Endodermal cell (in vitro differentiated cells): ENCODE measurements around the gene LIPE. TPM values are rescaled to one million over a fixed set of nuclear protein-coding genes. Genes with fewer than 3 reads are reported as not detected.

ENCODE experiments used
- DNase-seq: peaks from one replicate; pipeline ENCODE4 v3.0.0-alpha.2; 2017
- H3K27ac ChIP-seq: 2 replicates; pipeline ENCODE4 v1.5.1; 2013; ENCODE audit warnings: mild to moderate bottlenecking, low read depth, low read length, moderate library complexity
- H3K27me3 ChIP-seq: 2 replicates; pipeline ENCODE4 v1.6.1; 2013; ENCODE audit warnings: mild to moderate bottlenecking, low read length, moderate library complexity; ENCODE audit not compliant: insufficient read depth, control insufficient read depth, poor library complexity, severe bottlenecking
- H3K36me3 ChIP-seq: 2 replicates; pipeline ENCODE4 v1.7.0; 2013; ENCODE audit warnings: mild to moderate bottlenecking, low read length, moderate library complexity; ENCODE audit not compliant: control insufficient read depth, insufficient read depth
- H3K4me1 ChIP-seq: one replicate; pipeline ENCODE4 v1.7.0; 2013; ENCODE audit warnings: low read length; ENCODE audit not compliant: control insufficient read depth, insufficient read depth
- H3K4me3 ChIP-seq: 2 replicates; pipeline ENCODE4 v1.5.1; 2013; ENCODE audit warnings: mild to moderate bottlenecking, low read length, moderate library complexity
- H3K9ac ChIP-seq: 2 replicates; pipeline ENCODE4 v1.6.1; 2013; ENCODE audit warnings: mild to moderate bottlenecking, low read length, moderate library complexity; ENCODE audit not compliant: poor library complexity, severe bottlenecking; ENCODE audit errors: extremely low read depth
- H3K9me3 ChIP-seq: 2 replicates; pipeline ENCODE4 v1.6.1; 2013; ENCODE audit warnings: mild to moderate bottlenecking, low read length, moderate library complexity; ENCODE audit not compliant: control insufficient read depth
- H3K27ac Mint-ChIP-seq: 2 replicates; pipeline ENCODE4 v1.8.0; 2020; ENCODE audit warnings: mixed read lengths
- H3K27me3 Mint-ChIP-seq: 2 replicates; pipeline ENCODE4 v1.8.0; 2021; ENCODE audit warnings: mild to moderate bottlenecking, mixed read lengths; ENCODE audit not compliant: insufficient read depth
- H3K36me3 Mint-ChIP-seq: 2 replicates; pipeline ENCODE4 v1.8.0; 2020; ENCODE audit warnings: low read depth, mixed read lengths
- H3K4me1 Mint-ChIP-seq: 2 replicates; pipeline ENCODE4 v1.8.0; 2020; ENCODE audit warnings: mixed read lengths
- H3K4me3 Mint-ChIP-seq: 2 replicates; pipeline ENCODE4 v1.8.0; 2020; ENCODE audit warnings: mild to moderate bottlenecking, moderate library complexity, mixed read lengths
- H3K9me3 Mint-ChIP-seq: 2 replicates; pipeline ENCODE4 v1.8.0; 2020; ENCODE audit warnings: mild to moderate bottlenecking, mixed read lengths
- CTCF ChIP-seq: fragments of 200-600 bp; sonication (generic); conservative IDR thresholded peaks from 2 replicates; pipeline ENCODE4 v1.5.0; 2021; ENCODE audit warnings: antibody characterized with exemption, mild to moderate bottlenecking
- WGBS, 2 experiments: methylation state at CpG; one replicate each; pipeline versions ENCODE4 v1.1.5 to v1.1.7; 2013; ENCODE audit warnings: missing lambda C conversion rate in 2 of 2, mixed read lengths in 1 of 2; ENCODE audit not compliant: insufficient coverage in 1 of 2, insufficient read length in 1 of 2; 5-methylcytosine and 5-hydroxymethylcytosine counted together
- long read RNA-seq, 4 experiments: library from polyadenylated mRNA in 2 of 4; library from RNA in 1 of 4; library from capped mRNA in 1 of 4; stranded (forward) in 3 of 4; unstranded in 1 of 4; transcript quantifications; one replicate each; pipeline ENCODE4 v2.0.0, GENCODE V29; 2020 to 2021; ENCODE audit warnings: inconsistent platforms in 1 of 4
- polyA plus RNA-seq, 2 experiments: library from polyadenylated mRNA; stranded (reverse); fragments of 50-300 nt; gene quantifications; one replicate each; pipeline ENCODE4 v1.2.3, GENCODE V29; 2013
- total RNA-seq, 2 donors: library from RNA; stranded (reverse); fragmentation: NEBNext Ultra II Directional in 1 of 2; extraction: Animal tissue kit (Norgen Biotek cat#: 25700) in 1 of 2; gene quantifications; 2 replicates in 1 of 2; 3 replicates in 1 of 2; pipeline ENCODE4 v1.2.1, GENCODE V29; 2021

The LIPE gene
- total RNA-seq: 1 to 10 TPM; 5.9 to 8.1 TPM
- polyA plus RNA-seq (2013, experiment 1 of 2): 6.7 TPM
- polyA plus RNA-seq (2013, experiment 2 of 2): 7.5 TPM
- long read RNA-seq, experiment 1, partial matches to known transcripts: 1 of 3 reads
- long read RNA-seq, experiment 1, other reads (novel, unspliced or antisense): 2 of 3 reads
- long read RNA-seq, experiment 2, partial matches to known transcripts: 1 of 3 reads
- long read RNA-seq, experiment 2, other reads (novel, unspliced or antisense): 2 of 3 reads
- long read RNA-seq, experiment 3, partial matches to known transcripts: 0 of 3 reads
- long read RNA-seq, experiment 3, other reads (novel, unspliced or antisense): 3 of 3 reads
- long read RNA-seq, experiment 4: 0 reads

GRCh38 chr19:42427313-42427712, at the start of gene LIPE:
Gene LIPE, minus strand, starts transcription at chr19:42427388. Its CDS starts 239 bp downstream, at chr19:42427149.
- Mint-ChIP-seq H3K27ac (no peak within 1 kb of the TSS), H3K27me3 (peaks cover 55% of the 10 kb centered on the region), H3K4me1 (peaks cover 10% of the 10 kb centered on the region), H3K36me3 (no peaks in the 10 kb centered on the region), H3K4me3 (no peak within 1 kb of the TSS), H3K9me3 (peaks cover 7% of the 10 kb centered on the region)
- no peak for DNase-seq
- H3K36me3 ChIP-seq: no peaks in the 10 kb centered on the region
- H3K4me1 ChIP-seq: no peaks in the 10 kb centered on the region
- no peak within 1 kb of the TSS for H3K4me3 ChIP-seq
- 91 to 96% methylated on average over 3 of the region's 4 CpGs for WGBS, 2 experiments
- no peak within 1 kb of the TSS for H3K9ac ChIP-seq
- H3K9me3 ChIP-seq: no peaks in the 10 kb centered on the region
- peaks cover 16% of the 10 kb centered on the region for H3K27me3 ChIP-seq
- TF ChIP-seq CTCF: no peak
- no peak within 1 kb of the TSS for H3K27ac ChIP-seq

- no peaks in the 10 kb centered on the region for H3K27me3 ChIP-seq
- Mint-ChIP-seq H3K36me3 (no peaks in the 10 kb centered on the region), H3K4me1 (peaks cover 38% of the 10 kb centered on the region), H3K27me3 (no peaks in the 10 kb centered on the region), H3K27ac (peak overlapping the region; percentile 84), H3K9me3 (no peaks in the 10 kb centered on the region), H3K4me3 (peak overlapping the region; percentile 20)
- 0 to 33% methylated on average over 1 to 2 of the region's 4 CpGs for WGBS, 2 experiments
- H3K9me3 ChIP-seq: no peaks in the 10 kb centered on the region
- peaks cover 8% of the 10 kb centered on the region for H3K4me1 ChIP-seq
- H3K9ac ChIP-seq: no peak overlapping the region
- peak; percentile 88 for DNase-seq
- no peaks in the 10 kb centered on the region for H3K36me3 ChIP-seq
- H3K27ac ChIP-seq: no peak overlapping the region
- no peak for TF ChIP-seq CTCF
- H3K4me3 ChIP-seq: no peak overlapping the region
Measured at GRCh38 chr19:42475366-42475765, 48.2 kb upstream of the LIPE start.

GRCh38 chr19:42474743-42475142, 47.6 kb upstream of the LIPE start:
- H3K27me3 Mint-ChIP-seq: no peaks in the 10 kb centered on the region
- no peak overlapping the region for H3K27ac ChIP-seq
- DNase-seq: peak; percentile 55

More at GRCh38 chr19:42474743-42475142, 47.6 kb upstream of the LIPE start:
- no peaks in the 10 kb centered on the region for H3K9me3 ChIP-seq
- TF ChIP-seq CTCF: no peak
- H3K4me3 ChIP-seq: no peak overlapping the region
- H3K27ac Mint-ChIP-seq: peak overlapping the region; percentile 79
- H3K36me3 ChIP-seq: no peaks in the 10 kb centered on the region
- H3K4me3 Mint-ChIP-seq: peak overlapping the region; percentile 6
- 37 to 49% methylated on average over 4 of the region's 4 CpGs for WGBS, 2 experiments
- H3K4me1 Mint-ChIP-seq: peaks cover 38% of the 10 kb centered on the region
- H3K4me1 ChIP-seq: peaks cover 8% of the 10 kb centered on the region
- no peak overlapping the region for H3K9ac ChIP-seq
- no peaks in the 10 kb centered on the region for H3K36me3 Mint-ChIP-seq
- H3K27me3 ChIP-seq: no peaks in the 10 kb centered on the region
- no peaks in the 10 kb centered on the region for H3K9me3 Mint-ChIP-seq
